ENCODE data around the gene MCM5.

Gene MCM5

GRCh38 chr22:35472488-35472887 is 72.5 kb downstream of the MCM5 start:
- no peak for TF ChIP-seq GATA3 (IDR thresholded peaks at IDR 0.05; ENCODE audit: low read depth, low read length)
- TF ChIP-seq GATA2 (IDR thresholded peaks at IDR 0.05; ENCODE audit: low read depth, low read length): no peak

- TF ChIP-seq GATA3 (IDR thresholded peaks at IDR 0.05; ENCODE audit: low read depth, low read length): no peak
- no peak for TF ChIP-seq GATA2 (IDR thresholded peaks at IDR 0.05; ENCODE audit: low read depth, low read length)
Observed at GRCh38 chr22:35473971-35474370, 74.0 kb downstream of the MCM5 start.

Measured in SH-SY5Y (cell line).